ENCODE measurements around the gene DCST2.
A peak's percentile ranks its signal among the peaks of the same experiment; 100 is the strongest.

The DCST2 gene

DNA sequence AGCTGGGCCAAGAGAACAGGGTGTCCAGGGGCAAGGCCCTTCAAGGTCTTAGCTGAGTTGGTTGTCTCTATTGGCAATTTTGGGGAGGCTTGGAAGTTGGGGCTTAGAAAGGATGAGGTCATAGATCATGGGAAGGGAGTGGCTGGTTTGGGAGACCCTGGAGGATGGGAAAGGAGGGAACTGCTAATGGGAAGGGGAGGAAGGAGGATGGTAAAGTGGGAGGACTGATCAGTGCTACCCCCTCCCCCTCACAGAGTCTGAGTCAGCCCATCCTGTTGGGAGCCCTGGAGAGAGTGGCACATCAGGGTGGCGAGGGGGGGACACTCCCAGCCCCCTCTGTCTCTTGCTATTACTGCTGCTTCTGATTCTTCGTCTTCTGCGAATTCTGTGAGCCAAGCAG, 35.0 kb upstream of the DCST2 start:
- TF ChIP-seq, protein P1, sequence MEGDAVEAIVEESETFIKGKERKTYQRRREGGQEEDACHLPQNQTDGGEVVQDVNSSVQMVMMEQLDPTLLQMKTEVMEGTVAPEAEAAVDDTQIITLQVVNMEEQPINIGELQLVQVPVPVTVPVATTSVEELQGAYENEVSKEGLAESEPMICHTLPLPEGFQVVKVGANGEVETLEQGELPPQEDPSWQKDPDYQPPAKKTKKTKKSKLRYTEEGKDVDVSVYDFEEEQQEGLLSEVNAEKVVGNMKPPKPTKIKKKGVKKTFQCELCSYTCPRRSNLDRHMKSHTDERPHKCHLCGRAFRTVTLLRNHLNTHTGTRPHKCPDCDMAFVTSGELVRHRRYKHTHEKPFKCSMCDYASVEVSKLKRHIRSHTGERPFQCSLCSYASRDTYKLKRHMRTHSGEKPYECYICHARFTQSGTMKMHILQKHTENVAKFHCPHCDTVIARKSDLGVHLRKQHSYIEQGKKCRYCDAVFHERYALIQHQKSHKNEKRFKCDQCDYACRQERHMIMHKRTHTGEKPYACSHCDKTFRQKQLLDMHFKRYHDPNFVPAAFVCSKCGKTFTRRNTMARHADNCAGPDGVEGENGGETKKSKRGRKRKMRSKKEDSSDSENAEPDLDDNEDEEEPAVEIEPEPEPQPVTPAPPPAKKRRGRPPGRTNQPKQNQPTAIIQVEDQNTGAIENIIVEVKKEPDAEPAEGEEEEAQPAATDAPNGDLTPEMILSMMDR (IDR thresholded peaks at IDR 0.05; ENCODE audit: low read depth, low read length): no peak
- DNase-seq (ENCODE audit: extremely low read depth, low read depth): no peak

DNA sequence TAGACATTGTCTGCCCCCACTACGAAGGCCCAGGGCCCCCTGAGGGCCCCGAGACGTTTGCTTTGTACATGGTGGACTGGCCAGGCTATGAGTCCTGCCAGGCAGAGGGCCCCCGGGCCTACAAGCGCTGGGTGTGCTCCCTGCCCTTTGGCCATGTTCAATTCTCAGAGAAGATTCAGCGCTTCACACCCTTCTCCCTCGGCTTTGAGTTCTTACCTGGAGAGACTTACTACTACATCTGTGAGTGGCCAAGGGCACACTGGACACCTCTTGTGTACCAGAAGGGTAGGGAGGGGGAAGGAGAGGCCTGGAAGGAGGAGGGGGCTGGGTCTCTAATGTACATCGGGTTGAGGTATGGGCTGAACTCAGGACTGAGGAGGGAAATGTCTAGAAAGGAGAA, 33.2 kb upstream of the DCST2 start:
- DNase-seq (ENCODE audit: extremely low read depth, low read depth): no peak
- TF ChIP-seq, protein P1 (IDR thresholded peaks at IDR 0.05; ENCODE audit: low read depth, low read length): no peak

DNA sequence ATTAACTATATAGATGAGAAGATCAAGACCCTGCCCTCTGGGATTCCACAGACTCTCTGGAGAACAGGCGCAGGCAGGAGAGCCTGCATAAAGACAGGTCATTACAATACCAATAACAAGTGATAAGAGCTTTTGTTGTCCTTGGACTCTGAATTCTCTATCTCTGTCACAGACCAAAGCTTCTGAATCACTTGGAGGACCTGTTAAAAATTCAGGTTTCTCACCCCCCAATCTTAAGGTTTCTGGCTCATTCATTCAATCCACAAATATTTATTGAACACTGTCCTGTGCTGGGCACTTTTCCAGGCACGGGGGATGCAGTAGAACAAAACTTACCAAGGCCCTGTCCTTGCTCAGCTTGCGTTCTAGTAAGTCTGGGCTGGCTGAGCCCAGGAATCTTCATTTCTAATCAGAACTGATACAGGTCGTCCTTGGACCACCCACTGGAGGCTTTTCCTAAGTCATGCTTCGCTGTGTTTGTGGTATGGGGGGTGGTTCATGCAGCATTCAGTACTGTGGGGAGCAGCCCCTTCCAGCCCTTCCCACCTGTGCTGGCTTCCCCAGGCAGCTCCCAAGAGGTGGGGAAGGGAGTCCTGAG, 31.4 kb upstream of the DCST2 start:
- TF ChIP-seq, protein P1 (IDR thresholded peaks at IDR 0.05; ENCODE audit: low read depth, low read length): no peak
- no peak for DNase-seq (ENCODE audit: extremely low read depth, low read depth)

DNA sequence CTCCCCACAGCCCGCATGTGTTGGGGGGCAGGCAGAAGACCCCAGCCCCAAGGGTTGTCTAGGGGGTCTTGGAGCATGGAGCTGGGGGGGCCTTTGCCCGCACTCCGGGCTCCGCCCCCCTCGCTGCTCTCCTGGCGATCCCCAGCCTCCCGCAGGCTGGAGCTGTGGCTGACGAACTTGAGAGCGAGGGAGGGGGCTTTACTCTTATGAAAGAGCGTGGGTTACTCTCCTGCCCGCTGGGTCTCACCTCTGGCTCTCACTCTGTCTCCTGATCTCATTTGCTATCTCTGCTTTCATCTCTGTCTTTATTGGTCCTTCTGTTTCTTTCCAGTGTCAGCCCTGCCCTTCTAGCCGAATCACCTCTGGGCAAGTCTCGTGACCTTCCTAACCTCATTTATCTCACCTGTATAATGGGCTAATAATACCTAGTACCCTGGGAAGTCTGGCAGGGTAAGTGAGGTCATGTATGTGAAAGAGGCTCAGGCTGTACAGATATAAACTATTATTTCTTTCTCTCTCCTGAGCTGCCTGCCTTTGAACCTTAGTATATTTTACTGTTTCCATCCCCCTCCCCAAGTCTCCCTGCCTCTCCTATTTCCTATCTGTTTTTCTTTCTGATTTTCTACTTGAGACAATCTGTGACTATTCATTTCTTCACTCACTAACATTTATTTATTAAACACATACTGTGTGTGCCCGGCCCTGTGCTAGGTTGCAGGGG, 30.7 kb upstream of the DCST2 start:
- DNase-seq (ENCODE audit: extremely low read depth, low read depth): no peak
- TF ChIP-seq, protein P1 (IDR thresholded peaks at IDR 0.05; ENCODE audit: low read depth, low read length): no peak

DNA sequence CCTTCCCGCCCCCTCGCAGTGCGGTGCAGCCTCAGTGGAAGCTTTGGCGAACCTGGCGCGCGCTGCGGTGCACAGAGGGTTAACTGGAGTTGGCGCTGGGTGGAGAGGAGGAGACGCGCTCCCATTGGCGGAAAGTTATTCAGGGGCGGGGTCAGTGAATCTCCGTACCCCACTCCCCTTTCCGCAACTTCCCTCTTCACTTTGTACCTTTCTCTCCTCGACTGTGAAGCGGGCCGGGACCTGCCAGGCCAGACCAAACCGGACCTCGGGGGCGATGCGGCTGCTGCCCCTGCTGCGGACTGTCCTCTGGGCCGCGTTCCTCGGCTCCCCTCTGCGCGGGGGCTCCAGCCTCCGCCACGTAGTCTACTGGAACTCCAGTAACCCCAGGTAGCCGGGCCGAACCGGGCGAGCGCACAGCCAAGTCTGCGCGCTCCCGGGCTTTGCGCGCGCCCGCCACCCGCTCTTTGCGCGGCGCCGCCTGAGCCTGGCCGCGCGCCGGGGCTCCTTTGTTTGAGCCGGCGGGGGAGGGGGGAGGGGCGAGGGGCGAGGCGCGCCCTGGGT, 30.0 kb upstream of the DCST2 start, which contains the start of gene EFNA4:
EFNA4 (plus strand) TSS at position 191 of the 561 bp plus-strand sequence; CDS start at position 275, 84 bp downstream.
- no peak for DNase-seq (ENCODE audit: extremely low read depth, low read depth)
- TF ChIP-seq, protein P1 (IDR thresholded peaks at IDR 0.05; ENCODE audit: low read depth, low read length): no peak

DNA sequence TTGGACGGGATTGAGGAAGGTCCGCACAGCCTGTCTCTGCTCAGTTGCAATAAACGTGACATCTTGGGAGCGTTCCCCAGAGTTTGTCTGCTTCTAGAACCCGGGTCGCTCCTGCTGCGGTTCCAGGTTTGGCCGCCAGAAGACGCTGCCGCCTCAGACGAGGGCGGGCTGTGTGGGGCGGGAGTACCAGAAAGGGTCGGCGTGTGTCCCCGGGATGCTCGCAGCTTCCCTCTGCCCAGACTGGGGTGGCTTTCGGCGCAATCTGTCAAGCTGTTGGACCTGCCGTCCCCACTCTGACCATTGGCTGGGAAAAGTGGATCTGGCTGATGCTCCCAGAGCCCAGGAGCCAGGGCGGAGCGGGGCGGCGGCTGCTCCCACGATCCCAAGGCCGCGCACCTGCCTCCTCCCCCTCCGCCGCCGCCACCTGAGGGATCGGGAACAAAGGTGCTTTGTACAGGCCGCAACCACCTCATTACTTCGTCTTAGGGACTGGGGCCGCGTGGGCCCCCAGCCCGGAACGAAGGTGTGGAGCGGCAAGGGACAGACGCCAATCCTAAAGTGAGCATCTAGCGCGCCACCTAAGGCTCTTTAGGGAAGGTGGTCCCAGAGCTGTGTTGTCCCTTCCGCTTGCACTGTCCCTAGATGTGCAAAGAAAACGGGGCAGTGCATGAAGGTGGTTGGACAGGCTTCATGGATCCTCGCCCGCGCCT, 29.3 kb upstream of the DCST2 start:
- DNase-seq (ENCODE audit: extremely low read depth, low read depth): no peak
- TF ChIP-seq, protein P1 (IDR thresholded peaks at IDR 0.05; ENCODE audit: low read depth, low read length): peak; percentile 72
